Activated CD4-positive, CD25-positive, alpha-beta regulatory T cell (primary cell): ENCODE data around the gene TNFSF13.

Experiments
- DNase-seq, 4 experiments: peaks; one replicate each; lab custom pipeline; 2025; lab: John Stamatoyannopoulos, UW

Gene TNFSF13

DNA sequence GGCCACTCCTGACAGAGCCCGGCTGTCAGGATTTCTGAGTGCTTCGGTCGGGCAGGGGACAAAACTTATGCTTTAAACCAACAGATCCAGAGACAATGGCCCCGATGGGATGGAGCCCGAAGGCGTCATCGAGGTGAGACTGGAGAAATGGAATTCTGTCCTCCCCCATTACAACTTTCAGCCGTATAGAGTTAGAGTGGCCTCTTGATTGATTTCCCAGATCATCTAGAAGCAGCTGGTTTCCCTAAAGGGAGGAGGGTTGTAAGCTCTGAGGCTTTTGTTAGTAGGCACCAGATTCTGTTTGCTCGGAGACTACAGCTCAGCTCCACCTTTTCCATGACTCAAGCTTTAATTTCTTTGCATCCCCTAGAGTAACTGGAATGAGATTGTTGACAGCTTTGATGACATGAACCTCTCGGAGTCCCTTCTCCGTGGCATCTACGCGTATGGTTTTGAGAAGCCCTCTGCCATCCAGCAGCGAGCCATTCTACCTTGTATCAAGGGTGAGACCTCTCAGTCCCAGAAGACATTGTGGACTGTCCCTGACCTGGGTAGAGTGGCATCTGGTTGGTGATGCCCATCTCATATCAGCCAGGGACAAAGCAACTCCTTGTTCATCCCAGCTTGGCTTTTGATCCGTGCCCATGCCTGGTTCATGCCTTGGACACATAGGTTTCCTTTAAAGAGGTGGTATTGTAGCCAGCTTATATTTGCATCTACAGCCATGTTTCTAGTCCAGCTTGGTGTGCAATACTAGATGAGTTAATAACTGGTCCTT is 15.8 kb downstream of the TNFSF13 start:
- DNase-seq, result no peak

DNA sequence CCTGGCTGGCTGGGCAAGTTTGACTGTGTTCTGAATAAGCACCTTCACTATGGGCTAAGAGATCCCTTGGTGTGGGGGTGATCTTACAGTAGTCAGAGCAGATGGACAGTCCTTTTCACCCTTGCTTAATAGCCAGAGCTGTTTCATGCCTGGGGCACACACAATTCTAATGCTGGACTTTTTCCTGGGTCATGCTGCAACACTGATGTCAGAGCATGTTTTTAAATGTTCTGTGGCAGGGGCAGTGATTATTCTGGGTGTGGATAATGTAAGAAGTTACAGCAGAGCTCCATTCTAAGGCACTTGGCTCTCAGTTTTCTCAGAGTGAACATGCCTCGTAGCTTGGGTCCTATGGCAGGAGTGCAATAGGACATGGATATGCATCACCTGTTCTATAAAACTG is 16.9 kb downstream of the TNFSF13 start:
- no peak for DNase-seq

GRCh38 chr17:7575959-7576358 is 17.4 kb downstream of the TNFSF13 start:
- DNase-seq, result no peak

DNA sequence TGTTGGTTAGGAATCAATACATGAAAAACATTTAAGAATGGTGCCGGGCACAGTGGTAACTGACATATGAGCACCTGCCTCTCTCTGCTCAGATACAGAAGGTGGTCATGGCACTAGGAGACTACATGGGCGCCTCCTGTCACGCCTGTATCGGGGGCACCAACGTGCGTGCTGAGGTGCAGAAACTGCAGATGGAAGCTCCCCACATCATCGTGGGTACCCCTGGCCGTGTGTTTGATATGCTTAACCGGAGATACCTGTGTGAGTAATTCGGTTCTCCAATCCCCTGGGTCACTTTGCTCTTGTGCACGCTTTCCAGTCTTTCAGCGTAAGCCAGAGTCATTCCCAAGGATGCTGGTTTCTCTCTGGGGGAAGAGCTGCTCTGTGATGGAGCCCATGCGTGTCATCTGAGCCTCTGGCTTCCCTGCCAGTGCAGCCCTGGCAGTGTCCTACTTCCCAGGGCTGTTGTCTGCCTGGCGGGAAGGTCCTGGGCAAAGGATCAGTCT is 17.9 kb downstream of the TNFSF13 start:
- no peak for DNase-seq

- no peak for DNase-seq
Measured at GRCh38 chr17:7577327-7578199, 19.0 kb downstream of the TNFSF13 start.

- DNase-seq, result peak in 3 of 4 experiments; percentile 33 to 58 (median 35)
Measured at GRCh38 chr17:7579001-7579833, 20.7 kb downstream of the TNFSF13 start, which contains the start of gene CD68. Gene CD68 (plus strand): TSS chr17:7579638. CDS start chr17:7579678, 40 bp downstream.

- no peak for DNase-seq
Measured at GRCh38 chr17:7579834-7580603, 21.5 kb downstream of the TNFSF13 start.

GRCh38 chr17:7580604-7581575 is 22.3 kb downstream of the TNFSF13 start:
- DNase-seq, result no peak

DNA sequence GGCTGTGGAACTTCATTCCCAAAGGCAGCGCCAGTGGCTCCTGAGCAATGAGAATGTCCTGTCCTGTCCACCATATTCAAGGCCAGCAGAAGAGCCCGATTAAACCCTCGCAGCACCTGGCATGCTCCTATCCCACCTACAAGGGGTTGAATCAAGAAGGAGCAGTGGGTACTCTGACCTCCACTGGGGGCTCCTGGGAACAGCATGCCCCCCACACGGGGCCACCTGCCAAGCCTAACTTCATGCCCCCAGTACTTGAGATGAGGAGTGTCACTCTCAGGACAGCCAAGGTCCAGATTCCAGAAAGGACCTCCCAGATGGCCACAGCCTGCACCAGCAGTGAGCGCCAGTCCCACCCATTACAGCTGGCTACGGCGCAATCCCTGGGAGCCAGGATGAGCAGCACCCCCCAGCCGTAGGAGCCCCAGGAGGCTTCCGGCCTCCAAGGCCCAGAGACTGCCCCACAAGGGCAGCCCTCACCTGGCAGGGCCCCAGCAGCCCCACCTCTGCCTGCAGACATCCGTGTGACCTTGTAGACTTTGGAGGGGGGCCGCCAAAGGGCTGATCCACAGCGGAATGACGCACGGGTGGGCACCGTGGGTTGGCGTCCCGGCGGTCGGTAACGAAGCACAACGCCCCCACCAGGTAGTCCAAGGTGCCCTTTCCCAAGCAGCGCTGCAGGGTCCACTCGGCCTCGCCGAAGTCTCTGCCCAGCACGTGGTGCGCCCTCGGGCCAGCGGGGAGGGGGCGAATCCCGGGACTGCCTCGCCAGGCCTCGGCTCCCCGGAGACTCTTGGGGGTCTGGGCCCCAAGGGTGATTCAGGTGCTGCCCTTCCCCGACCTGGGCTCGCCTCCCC is 24.1 kb downstream of the TNFSF13 start:
- no peak for DNase-seq

DNA sequence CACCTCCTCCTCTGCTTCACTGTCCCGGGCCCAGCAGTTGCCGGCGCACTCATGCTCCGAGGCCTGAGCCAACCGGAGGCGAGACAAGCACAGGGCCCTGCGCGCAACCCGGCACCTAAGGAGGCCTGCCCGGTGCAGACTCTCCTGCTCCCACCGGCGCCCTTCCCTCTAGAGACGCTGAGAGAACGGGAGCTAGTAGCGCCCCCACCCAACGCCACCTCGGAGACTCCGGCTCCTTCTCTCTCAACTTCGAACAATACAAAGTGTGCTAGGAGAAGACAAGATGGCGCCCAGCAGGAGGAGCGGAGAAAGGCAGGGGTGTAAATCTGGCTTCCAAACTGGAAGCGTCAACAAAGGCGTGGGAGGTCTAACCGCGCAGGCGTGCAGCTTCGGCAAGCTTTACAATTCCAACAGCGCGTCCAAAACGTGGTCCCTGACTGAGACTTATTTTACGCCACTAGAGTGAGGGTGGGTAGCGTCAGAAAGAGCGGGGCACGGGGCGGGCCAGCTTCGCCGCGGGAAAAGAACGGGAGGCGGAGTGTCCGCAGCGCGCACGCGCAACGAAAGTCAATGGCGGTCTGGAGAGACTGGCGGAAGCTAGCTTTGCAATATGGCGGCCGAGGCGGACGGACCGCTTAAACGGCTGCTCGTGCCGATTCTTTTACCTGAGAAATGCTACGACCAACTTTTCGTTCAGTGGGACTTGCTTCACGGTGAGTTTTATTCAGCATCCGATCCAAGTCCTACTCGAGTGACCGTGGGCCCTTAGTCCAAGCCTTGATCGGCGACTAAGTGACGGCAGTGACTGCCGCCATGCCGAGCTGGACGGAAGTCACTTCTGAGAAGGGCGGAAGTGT is 24.9 kb downstream of the TNFSF13 start, which contains the start of gene MPDU1:
Gene MPDU1 (plus strand): TSS at position 600 of the 857 bp plus-strand sequence. CDS start 11 bp downstream, at position 611.
- peak; percentile 82 to 87 (median 85) for DNase-seq

GRCh38 chr17:7586673-7587419 is 28.3 kb downstream of the TNFSF13 start:
- DNase-seq, result no peak

DNA sequence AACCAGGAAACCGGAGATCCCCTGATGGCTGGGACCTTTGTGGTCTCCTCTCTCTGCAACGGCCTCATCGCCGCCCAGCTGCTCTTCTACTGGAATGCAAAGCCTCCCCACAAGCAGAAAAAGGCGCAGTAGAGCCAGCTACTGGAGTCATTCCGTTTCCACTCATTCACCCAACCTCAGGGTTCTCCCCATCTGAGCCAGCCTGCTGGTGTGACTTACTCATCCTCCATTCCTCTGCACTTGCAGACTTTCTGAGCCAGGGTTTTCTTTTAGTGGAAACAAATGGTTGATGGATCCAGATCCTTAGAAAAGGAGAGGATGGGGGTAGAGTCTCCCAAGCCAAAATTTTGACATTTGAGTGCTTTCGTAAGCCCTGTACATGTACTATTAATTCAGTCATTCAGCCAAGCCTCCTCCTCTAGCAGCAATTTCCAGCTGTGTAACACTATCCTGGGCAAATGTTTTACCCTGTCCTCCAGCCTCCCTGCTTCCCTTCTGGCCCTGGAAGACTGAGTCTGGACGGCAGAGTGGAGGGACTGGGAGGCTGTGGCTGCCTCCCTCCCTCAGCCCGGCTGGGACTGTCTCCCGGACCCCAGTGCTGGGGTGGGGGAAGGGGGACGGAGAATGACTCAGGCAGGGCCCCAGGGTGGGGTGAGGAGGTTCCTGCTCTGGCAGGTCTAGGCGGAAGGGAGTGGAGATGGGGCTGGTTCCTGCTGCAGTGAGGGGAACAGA is 29.0 kb downstream of the TNFSF13 start:
- no peak for DNase-seq

DNA sequence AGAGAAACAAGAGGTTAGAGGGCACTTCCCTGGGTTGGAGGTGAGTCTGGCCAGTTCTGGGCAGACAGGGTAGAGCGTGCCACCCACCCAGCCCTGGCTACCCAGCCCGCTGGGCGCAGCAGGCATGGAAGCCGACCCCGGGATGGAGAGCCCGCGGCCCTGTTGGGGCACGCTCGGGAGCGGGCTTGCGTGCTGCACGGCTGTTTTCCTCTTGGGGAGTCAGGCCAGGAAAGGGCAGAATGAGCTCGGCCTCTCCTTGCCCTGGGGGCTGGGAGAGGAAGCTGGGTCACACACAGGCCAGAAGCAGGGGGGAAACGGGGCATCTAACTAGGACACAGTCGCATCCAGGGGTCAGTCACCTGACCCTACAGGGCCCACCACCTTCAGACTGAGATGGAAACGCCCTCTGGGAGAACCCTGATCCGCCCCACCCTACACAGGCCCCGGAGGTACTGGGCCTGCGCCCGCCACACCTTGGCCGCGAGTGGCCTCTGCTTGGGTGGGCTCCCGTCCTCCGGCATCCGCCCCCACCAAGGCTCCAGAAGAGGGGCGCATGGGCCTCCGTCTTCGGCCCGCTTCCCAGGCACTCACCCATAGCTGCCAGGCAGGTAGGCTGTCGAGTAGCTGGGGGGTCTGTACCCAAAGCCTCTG is 30.1 kb downstream of the TNFSF13 start:
- no peak for DNase-seq

DNA sequence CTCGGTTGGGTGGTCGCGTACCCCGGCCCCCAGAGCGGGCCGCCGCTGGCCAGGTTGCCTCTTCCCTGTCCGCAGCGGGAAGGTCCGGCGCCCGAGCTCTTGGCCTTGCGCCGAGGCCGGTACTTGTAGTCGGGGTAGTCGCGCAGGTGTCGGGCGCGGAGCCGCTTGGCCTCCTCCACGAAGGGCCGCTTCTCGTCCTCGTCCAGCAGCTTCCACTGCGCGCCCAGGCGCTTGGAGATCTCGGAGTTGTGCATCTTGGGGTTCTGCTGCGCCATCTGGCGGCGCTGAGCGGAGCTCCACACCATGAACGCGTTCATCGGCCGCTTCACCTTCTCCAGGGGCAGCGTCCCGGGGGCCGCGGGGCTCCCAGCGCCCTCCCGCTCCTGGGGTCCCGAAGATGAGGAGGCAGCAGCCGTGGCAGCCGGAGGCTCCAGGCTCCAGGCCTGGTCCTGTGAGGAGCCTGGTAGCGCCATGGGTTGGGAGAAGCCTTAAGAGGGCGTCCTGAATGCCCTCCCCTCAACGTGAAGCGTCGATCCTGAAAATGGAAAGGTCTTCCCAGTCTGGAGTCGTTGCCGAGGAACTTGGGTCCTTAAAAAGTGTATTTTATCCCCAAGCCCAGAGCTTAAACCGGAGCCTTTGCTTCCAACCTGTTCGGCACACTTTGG is 30.8 kb downstream of the TNFSF13 start:
- DNase-seq, result peak in 3 of 4 experiments; percentile 32 to 41 (median 37)
